ENCODE measurements around the gene NFIX.

The NFIX gene

GRCh38 chr19:13127811-13128575, 132.7 kb downstream of the NFIX start:
- peaks cover 23% of the 10 kb centered on the region for H3K4me1 Mint-ChIP-seq
- DNase-seq, result no peak
- no peak overlapping the region for H3K27ac Mint-ChIP-seq
- CTCF ChIA-PET, result interaction anchor here (1.4 kb wide), 1 partner anchor 10 kb away, joined by 4 read pairs; the partner anchor contains the start of gene NACC1
- H3K4me3 Mint-ChIP-seq, result no peak overlapping the region
- peaks cover 8% of the 10 kb centered on the region for H3K36me3 Mint-ChIP-seq
- H3K27me3 Mint-ChIP-seq, result no peaks in the 10 kb centered on the region
- H3K9me3 Mint-ChIP-seq, result no peaks in the 10 kb centered on the region

DNA sequence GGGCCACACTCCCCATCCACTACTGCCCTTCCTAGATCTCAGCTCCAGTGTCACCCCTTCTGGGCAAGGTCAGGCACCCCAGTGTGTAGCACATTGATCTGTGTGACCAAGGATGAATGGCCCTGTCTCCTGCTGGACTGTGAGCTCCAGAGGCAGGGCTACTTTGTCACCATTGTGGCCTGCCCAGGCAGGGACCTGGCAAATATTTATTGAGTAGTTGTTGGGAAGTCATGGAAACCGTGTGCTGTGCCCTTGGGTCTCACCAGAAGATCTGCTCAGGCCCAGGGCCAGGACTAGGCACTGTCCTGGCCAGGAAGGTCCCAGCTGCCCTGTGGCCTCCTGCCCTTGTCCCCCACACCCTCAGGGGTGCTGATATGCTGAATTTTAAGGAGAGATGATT, 133.3 kb downstream of the NFIX start:
- no peak for DNase-seq
- Mint-ChIP-seq H3K9me3 (no peaks in the 10 kb centered on the region), H3K4me1 (peaks cover 29% of the 10 kb centered on the region), H3K36me3 (peaks cover 8% of the 10 kb centered on the region), H3K27ac (peak overlapping the region; percentile 74), H3K4me3 (no peak overlapping the region), H3K27me3 (no peaks in the 10 kb centered on the region)
- CTCF ChIA-PET, result interaction anchor here (1.4 kb wide), 1 partner anchor 10 kb away, joined by 4 read pairs; the partner anchor contains the start of gene NACC1

GRCh38 chr19:13129384-13129783, 134.1 kb downstream of the NFIX start:
- Mint-ChIP-seq H3K9me3 (no peaks in the 10 kb centered on the region), H3K27ac (no peak overlapping the region), H3K27me3 (no peaks in the 10 kb centered on the region), H3K4me3 (no peak overlapping the region), H3K36me3 (peaks cover 8% of the 10 kb centered on the region), H3K4me1 (peaks cover 31% of the 10 kb centered on the region)
- DNase-seq, result no peak
- CTCF ChIA-PET, result no interaction called here

- Mint-ChIP-seq H3K9me3 (no peaks in the 10 kb centered on the region), H3K4me3 (no peak overlapping the region), H3K27ac (peak overlapping the region; percentile 75), H3K36me3 (peaks cover 11% of the 10 kb centered on the region), H3K4me1 (peaks cover 28% of the 10 kb centered on the region), H3K27me3 (no peaks in the 10 kb centered on the region)
- no peak for DNase-seq
- CTCF ChIA-PET, result interaction anchor here (0.7 to 0.9 kb wide), 3 partner anchors 19 to 166 kb away, joined by 3 read pairs; partner anchors contain the start of genes IER2 and STX10
Measured at GRCh38 chr19:13130886-13131490, 135.7 kb downstream of the NFIX start.

DNA sequence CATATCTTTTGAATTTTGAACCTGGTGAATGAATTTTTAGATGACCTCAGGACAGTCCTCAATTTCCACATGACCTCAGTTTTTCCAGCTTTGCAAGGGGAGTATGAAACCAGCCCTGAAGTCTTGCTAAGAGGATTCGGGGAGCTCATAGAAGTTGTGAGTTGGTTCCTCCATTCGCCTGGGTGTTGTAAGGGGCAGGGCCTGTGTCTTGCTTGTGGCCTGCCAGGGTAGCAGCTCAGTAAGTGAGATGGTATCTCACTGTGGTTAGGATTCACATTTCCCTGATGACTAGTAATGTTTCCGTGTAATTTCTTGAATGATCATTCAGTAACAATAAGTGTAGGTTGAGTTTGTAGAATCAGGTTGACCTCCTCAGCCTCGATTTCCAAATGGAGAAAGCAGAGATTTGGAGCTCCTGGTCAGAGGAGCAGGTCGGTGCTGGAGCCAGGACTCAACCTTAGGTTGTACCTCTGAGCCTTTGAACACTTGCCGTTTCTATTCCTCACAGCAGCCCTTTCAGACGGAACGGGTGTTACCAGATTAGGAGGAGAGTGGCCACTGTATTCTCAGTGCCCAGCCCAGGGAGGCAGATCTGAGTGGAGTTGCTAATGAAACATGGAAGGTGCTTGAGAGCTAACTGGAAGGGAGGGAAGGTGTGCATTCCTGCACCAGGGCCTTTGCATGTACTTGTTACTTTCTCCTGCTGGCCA, 137.4 kb downstream of the NFIX start:
- Mint-ChIP-seq H3K27ac (peak overlapping the region; percentile 70), H3K4me3 (peak overlapping the region; percentile 5), H3K27me3 (no peaks in the 10 kb centered on the region), H3K36me3 (peaks cover 18% of the 10 kb centered on the region), H3K4me1 (peaks cover 28% of the 10 kb centered on the region), H3K9me3 (no peaks in the 10 kb centered on the region)
- CTCF ChIA-PET, result interaction anchor here (0.6 to 1.5 kb wide), 3 partner anchors 15 to 23 kb away, joined by 3 to 4 read pairs (median 4); partner anchors contain the start of genes IER2, NACC1 and STX10
- peak; percentile 57 for DNase-seq

DNA sequence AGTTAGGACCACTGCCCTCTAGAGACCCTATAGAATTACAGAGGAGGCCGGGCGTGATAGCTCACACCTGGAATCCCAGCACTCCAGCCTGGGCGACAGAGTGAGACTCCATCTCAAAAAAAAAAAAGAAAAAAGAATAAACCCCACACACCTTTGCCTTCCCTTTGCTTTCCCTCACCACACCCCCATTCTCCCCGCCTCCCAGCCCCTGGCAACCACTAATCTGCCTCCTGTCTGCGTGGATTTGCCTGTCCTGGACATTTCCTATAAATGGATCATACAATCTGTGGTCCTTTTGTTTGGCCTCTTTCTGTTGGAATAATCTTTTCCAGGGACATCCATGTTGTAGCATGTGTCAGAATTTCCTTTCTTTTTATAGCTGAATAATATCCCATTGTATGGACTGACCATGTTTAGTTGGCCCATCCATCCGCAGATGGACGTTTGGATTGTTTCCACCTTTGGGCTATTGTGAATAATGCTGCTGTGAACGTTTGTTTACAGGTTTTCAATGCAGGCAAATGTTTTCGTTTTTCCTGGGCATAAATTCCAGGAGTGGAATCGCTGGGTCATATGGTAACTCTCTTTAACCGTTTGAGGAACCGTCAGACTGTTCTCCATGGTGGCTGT, 138.1 kb downstream of the NFIX start:
- DNase-seq, result no peak
- peak overlapping the region; percentile 70 for H3K27ac Mint-ChIP-seq
- no peaks in the 10 kb centered on the region for H3K9me3 Mint-ChIP-seq
- no peak overlapping the region for H3K4me3 Mint-ChIP-seq
- peaks cover 28% of the 10 kb centered on the region for H3K4me1 Mint-ChIP-seq
- CTCF ChIA-PET, result interaction anchor here (0.9 to 1.5 kb wide), 3 partner anchors 17 to 62 kb away, joined by 4 to 5 read pairs (median 4); partner anchors contain the start of genes IER2 and STX10
- no peaks in the 10 kb centered on the region for H3K27me3 Mint-ChIP-seq
- peaks cover 21% of the 10 kb centered on the region for H3K36me3 Mint-ChIP-seq

DNA sequence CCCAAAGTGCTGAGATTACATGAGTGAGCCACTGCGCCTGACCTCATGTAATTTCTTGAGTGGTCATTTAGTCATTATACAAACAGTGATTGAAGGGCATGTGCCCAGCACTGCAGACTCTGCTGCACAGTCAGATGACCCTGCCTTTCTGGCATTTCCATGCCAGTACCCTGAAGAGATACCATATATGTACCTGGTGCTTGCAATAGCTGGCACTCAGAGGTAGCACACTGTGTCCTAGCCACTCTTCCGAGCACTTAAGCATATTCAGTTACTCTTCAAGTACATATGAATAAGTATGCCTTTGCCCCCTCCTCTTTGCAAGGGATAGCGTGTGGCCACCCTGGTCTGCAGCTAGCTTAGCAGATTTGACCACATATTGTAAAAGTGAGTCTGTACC, 139.4 kb downstream of the NFIX start:
- peaks cover 21% of the 10 kb centered on the region for H3K36me3 Mint-ChIP-seq
- H3K9me3 Mint-ChIP-seq, result no peaks in the 10 kb centered on the region
- CTCF ChIA-PET, result interaction anchor here (1.4 kb wide), 1 partner anchor 61 kb away, joined by 5 read pairs; no protein-coding TSS in a partner anchor
- H3K27ac Mint-ChIP-seq, result no peak overlapping the region
- no peak for DNase-seq
- peaks cover 28% of the 10 kb centered on the region for H3K4me1 Mint-ChIP-seq
- H3K4me3 Mint-ChIP-seq, result no peak overlapping the region
- H3K27me3 Mint-ChIP-seq, result no peaks in the 10 kb centered on the region

DNA sequence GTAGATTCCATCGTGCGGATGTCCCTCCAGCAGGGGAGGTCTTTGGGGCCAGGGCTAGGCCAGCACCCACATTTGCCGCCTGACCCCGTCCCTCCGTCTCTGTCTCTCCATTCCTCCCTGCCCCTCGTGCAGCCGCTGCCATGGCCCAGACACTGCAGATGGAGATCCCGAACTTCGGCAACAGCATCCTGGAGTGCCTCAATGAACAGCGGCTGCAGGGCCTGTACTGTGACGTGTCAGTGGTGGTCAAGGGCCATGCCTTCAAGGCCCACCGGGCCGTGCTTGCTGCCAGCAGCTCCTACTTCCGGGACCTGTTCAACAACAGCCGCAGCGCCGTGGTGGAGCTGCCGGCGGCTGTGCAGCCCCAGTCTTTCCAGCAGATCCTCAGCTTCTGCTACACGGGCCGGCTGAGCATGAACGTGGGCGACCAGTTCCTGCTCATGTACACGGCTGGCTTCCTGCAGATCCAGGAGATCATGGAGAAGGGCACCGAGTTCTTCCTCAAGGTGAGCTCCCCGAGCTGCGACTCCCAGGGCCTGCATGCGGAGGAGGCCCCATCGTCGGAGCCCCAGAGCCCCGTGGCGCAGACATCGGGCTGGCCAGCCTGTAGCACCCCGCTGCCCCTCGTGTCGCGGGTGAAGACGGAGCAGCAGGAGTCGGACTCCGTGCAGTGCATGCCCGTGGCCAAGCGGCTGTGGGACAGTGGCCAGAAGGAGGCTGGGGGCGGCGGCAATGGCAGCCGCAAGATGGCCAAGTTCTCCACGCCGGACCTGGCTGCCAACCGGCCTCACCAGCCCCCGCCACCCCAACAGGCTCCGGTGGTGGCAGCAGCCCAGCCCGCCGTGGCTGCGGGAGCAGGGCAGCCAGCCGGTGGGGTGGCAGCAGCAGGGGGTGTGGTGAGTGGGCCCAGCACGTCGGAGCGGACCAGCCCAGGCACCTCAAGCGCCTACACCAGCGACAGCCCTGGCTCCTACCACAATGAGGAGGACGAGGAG, 140.1 kb downstream of the NFIX start:
- H3K4me3 Mint-ChIP-seq, result no peak overlapping the region
- H3K36me3 Mint-ChIP-seq, result peaks cover 21% of the 10 kb centered on the region
- no peak overlapping the region for H3K27ac Mint-ChIP-seq
- H3K27me3 Mint-ChIP-seq, result no peaks in the 10 kb centered on the region
- H3K4me1 Mint-ChIP-seq, result peaks cover 28% of the 10 kb centered on the region
- H3K9me3 Mint-ChIP-seq, result no peaks in the 10 kb centered on the region
- CTCF ChIA-PET, result no interaction called here
- DNase-seq, result no peak

GRCh38 chr19:13137290-13137794, 142.1 kb downstream of the NFIX start:
- peaks cover 22% of the 10 kb centered on the region for H3K36me3 Mint-ChIP-seq
- no peaks in the 10 kb centered on the region for H3K9me3 Mint-ChIP-seq
- no peak overlapping the region for H3K4me3 Mint-ChIP-seq
- H3K27me3 Mint-ChIP-seq, result no peaks in the 10 kb centered on the region
- peaks cover 14% of the 10 kb centered on the region for H3K4me1 Mint-ChIP-seq
- CTCF ChIA-PET, result no interaction called here
- no peak for DNase-seq
- H3K27ac Mint-ChIP-seq, result no peak overlapping the region

DNA sequence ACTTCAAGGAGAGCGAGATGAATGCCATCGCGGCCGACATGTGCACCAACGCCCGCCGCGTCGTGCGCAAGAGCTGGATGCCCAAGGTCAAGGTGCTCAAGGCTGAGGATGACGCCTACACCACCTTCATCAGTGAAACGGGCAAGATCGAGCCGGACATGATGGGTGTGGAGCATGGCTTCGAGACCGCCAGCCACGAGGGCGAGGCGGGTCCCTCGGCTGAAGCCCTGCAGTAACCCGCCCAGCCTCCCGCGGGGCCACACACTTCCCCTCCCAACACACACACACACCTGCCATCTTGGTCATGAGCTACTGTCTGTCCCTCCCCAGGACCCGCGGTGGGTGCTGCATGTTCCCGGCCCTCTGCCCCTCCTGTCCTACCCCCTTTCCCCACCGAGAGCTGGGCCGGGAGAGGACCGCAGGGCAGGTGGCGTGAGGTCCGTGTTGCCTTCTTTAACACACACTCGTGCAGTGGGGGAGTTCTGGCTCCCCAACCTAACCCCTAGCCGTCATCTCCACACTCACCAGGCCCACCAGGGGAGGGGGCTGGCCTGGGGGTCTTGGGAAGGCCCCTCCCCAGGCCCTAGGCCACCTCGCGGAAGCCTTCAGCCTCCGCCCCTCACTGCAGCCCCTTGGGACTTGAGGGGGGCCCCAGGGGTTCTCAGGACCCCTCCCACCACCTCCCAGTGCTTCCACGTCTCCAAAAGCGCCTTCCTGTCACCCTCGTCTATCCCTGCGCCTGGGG, 143.1 kb downstream of the NFIX start:
- Mint-ChIP-seq H3K27ac (no peak overlapping the region), H3K4me1 (peaks cover 4% of the 10 kb centered on the region), H3K36me3 (peaks cover 18% of the 10 kb centered on the region), H3K9me3 (no peaks in the 10 kb centered on the region), H3K4me3 (no peak overlapping the region), H3K27me3 (no peaks in the 10 kb centered on the region)
- DNase-seq, result no peak
- CTCF ChIA-PET, result no interaction called here

- no peaks in the 10 kb centered on the region for H3K4me1 Mint-ChIP-seq
- peaks cover 19% of the 10 kb centered on the region for H3K36me3 Mint-ChIP-seq
- H3K4me3 Mint-ChIP-seq, result no peak overlapping the region
- no peak overlapping the region for H3K27ac Mint-ChIP-seq
- no peaks in the 10 kb centered on the region for H3K9me3 Mint-ChIP-seq
- no peak for DNase-seq
- CTCF ChIA-PET, result no interaction called here
- no peaks in the 10 kb centered on the region for H3K27me3 Mint-ChIP-seq
Measured at GRCh38 chr19:13138916-13139198, 143.6 kb downstream of the NFIX start.

DNA sequence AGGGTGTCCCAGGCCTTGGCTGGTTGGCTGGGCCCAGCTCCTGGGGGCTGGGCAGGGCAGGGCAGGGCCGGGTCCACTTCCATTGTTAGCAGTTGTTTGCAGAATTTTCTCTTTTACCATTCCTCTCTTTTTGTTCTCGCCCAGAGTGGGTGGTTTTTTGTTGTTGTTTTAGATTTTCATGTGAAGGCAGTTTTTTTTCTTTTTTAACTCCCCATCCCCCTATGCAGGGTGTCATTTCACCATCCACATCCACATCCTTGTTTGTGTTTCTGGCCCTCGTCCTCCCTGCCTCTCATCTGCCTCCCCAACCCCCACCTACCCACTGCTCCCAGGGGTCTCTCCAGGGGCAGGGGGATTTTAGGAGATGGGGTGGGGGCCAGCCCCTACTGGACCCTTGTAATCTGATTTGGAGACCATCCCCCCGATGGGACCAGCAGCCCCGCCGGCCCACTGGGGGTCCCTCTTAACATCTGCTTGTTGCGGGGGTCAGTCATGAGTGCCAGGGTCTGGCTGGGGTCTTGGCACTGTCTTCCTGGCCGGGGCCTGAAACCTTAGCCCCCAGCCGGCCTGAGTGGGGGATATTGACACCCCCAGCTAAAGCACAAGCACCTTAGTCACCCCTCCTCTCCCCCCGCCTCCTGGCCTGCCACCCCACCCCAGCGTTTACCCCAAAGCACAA, 144.5 kb downstream of the NFIX start:
- CTCF ChIA-PET, result no interaction called here
- H3K36me3 Mint-ChIP-seq, result peaks cover 26% of the 10 kb centered on the region
- no peaks in the 10 kb centered on the region for H3K27me3 Mint-ChIP-seq
- H3K27ac Mint-ChIP-seq, result no peak overlapping the region
- no peak overlapping the region for H3K4me3 Mint-ChIP-seq
- H3K9me3 Mint-ChIP-seq, result no peaks in the 10 kb centered on the region
- no peaks in the 10 kb centered on the region for H3K4me1 Mint-ChIP-seq
- no peak for DNase-seq
